Endothelial cell of umbilical vein (primary cell): Measurements from ENCODE around the gene AREG. TPM values are rescaled to one million over a fixed set of nuclear protein-coding genes. Genes with fewer than 3 reads are reported as not detected.

ENCODE experiments used
- BruUV-seq: library from RNA; stranded (reverse); fragments of 400-500 nt; replicated peaks from 2 replicates; lab custom pipeline; 2021; lab: Mats Ljungman, UMichigan
- CTCF ChIA-PET: fragments of 300-600, 350-600 bp; sonication (Branson Sonifier 250); formaldehyde crosslinking; loops from one replicate; lab custom pipeline; 2021; ENCODE audit warnings: antibody characterized with exemption, inconsistent platforms; lab: Charles Lee
- POLR2A ChIA-PET: fragments of 300-600, 350-600 bp; sonication (Branson Sonifier 250); formaldehyde crosslinking; loops from one replicate; lab custom pipeline; 2021; ENCODE audit warnings: antibody characterized with exemption, inconsistent platforms; lab: Charles Lee
- DNase-seq: peaks from one replicate; pipeline ENCODE4 v3.0.0-alpha.2; 2011; ENCODE audit warnings: low read depth, low spot score
- FAIRE-seq: peaks from 2 replicates; lab custom pipeline; 2011; peaks lifted over from hg19 to GRCh38; lab: Jason Lieb, UNC
- H2AFZ ChIP-seq: 2 replicates; pipeline ENCODE4 v1.6.0; 2012; ENCODE audit warnings: low read depth, low read length, control low read depth, inconsistent platforms
- H3K27ac ChIP-seq: 2 replicates; pipeline ENCODE4 v1.5.1; 2011; ENCODE audit warnings: low read depth, mild to moderate bottlenecking, control low read depth, low read length, moderate library complexity; ENCODE audit not compliant: insufficient read depth
- H3K27me3 ChIP-seq, 2 experiments: 2 replicates each; pipeline versions ENCODE4 v1.6.0 to v1.6.1; 2011; ENCODE audit warnings: low read length in 2 of 2, mixed read lengths in 1 of 2; ENCODE audit not compliant: control insufficient read depth in 2 of 2, insufficient read depth in 2 of 2
- H3K36me3 ChIP-seq, 2 experiments: 2 replicates in 1 of 2; 3 replicates in 1 of 2; pipeline ENCODE4 v1.5.1; 2011; ENCODE audit warnings: low read length in 2 of 2, mild to moderate bottlenecking in 1 of 2, moderate library complexity in 1 of 2; ENCODE audit not compliant: control insufficient read depth in 2 of 2, insufficient read depth in 2 of 2; ENCODE audit errors: extremely low read depth in 1 of 2
- H3K4me1 ChIP-seq: 3 replicates; pipeline ENCODE4 v1.5.1; 2011; ENCODE audit warnings: mild to moderate bottlenecking, low read length; ENCODE audit not compliant: control insufficient read depth, insufficient read depth; ENCODE audit errors: extremely low read depth
- H3K4me2 ChIP-seq: 2 replicates; pipeline ENCODE4 v1.6.1; 2011; ENCODE audit warnings: low read length, control low read depth, mixed read lengths; ENCODE audit not compliant: insufficient read depth
- H3K4me3 ChIP-seq, 3 experiments: fragments of 200-600 bp in 1 of 3; sonication (generic), shearing (Covaris generic) in 1 of 3; replicated peaks in 1 of 3; 2 replicates each; pipeline ENCODE4 v1.5.1; 2011 to 2016; ENCODE audit warnings: control low read depth in 3 of 3, low read length in 3 of 3, mild to moderate bottlenecking in 2 of 3, inconsistent platforms in 1 of 3, low read depth in 1 of 3, moderate library complexity in 1 of 3; ENCODE audit not compliant: insufficient read depth in 1 of 3
- H3K79me2 ChIP-seq: 2 replicates; pipeline ENCODE4 v1.6.0; 2012; ENCODE audit warnings: low read length, inconsistent platforms; ENCODE audit not compliant: control insufficient read depth, insufficient read depth
- H3K9ac ChIP-seq: replicated peaks from 2 replicates; pipeline ENCODE3; 2011; ENCODE audit warnings: low read length, control low read depth; ENCODE audit not compliant: insufficient read depth; ENCODE audit errors: extremely low read depth
- H3K9me1 ChIP-seq: replicated peaks from 3 replicates; pipeline ENCODE4 v1.6.0; 2011; ENCODE audit warnings: mild to moderate bottlenecking, low read length; ENCODE audit not compliant: control insufficient read depth, insufficient read depth; ENCODE audit errors: extremely low read depth
- H3K9me3 ChIP-seq: replicated peaks from 2 replicates; pipeline ENCODE4 v1.5.1; 2012; ENCODE audit warnings: low read length, inconsistent platforms; ENCODE audit not compliant: control insufficient read depth, insufficient read depth
- H4K20me1 ChIP-seq: replicated peaks from 2 replicates; pipeline ENCODE3; 2011; ENCODE audit warnings: mild to moderate bottlenecking, low read length; ENCODE audit not compliant: control insufficient read depth, insufficient read depth; ENCODE audit errors: extremely low read depth
- CTCF ChIP-seq, 2 donors: IDR thresholded peaks; 1 replicate in 1 of 2; 2 replicates in 1 of 2; pipeline ENCODE4 v1.5.1; 2011; ENCODE audit warnings: low read length in 2 of 2, mild to moderate bottlenecking in 2 of 2, moderate library complexity in 2 of 2, control low read depth in 1 of 2, inconsistent platforms in 1 of 2, low read depth in 1 of 2; ENCODE audit not compliant: insufficient read depth in 1 of 2; ENCODE audit errors: extremely low read depth in 1 of 2
- EZH2 ChIP-seq: IDR thresholded peaks from 2 replicates; pipeline ENCODE4 v1.6.1; 2012; ENCODE audit warnings: borderline replicate concordance, low read depth, mild to moderate bottlenecking, moderate library complexity, low read length, inconsistent platforms; ENCODE audit not compliant: severe bottlenecking
- FOS ChIP-seq: IDR thresholded peaks from 2 replicates; pipeline ENCODE4 v1.6.1; 2011; ENCODE audit warnings: mild to moderate bottlenecking, low read length, moderate library complexity, borderline replicate concordance; ENCODE audit not compliant: insufficient read depth
- GATA2 ChIP-seq: IDR thresholded peaks from 2 replicates; pipeline ENCODE4 v1.7.0; 2011; ENCODE audit warnings: low read depth, mild to moderate bottlenecking, moderate library complexity, mixed read lengths, low read length; ENCODE audit not compliant: insufficient read length, insufficient read depth
- JUN ChIP-seq: IDR thresholded peaks from 2 replicates; pipeline ENCODE4 v1.6.1; 2011; ENCODE audit warnings: borderline replicate concordance, low read depth; ENCODE audit not compliant: insufficient read length, insufficient read depth
- MYC ChIP-seq: IDR thresholded peaks from one replicate; pipeline ENCODE4 v1.6.1; 2011; ENCODE audit warnings: mild to moderate bottlenecking, low read depth, low read length
- POLR2A ChIP-seq: IDR thresholded peaks from 2 replicates; pipeline ENCODE4 v1.6.1; 2012; ENCODE audit warnings: low read depth, mild to moderate bottlenecking, control low read depth, low read length
- POLR2AphosphoS5 ChIP-seq: IDR thresholded peaks from 2 replicates; pipeline ENCODE4 v1.6.1; 2012; ENCODE audit warnings: low read depth, mild to moderate bottlenecking, control low read depth, low read length, moderate library complexity; ENCODE audit not compliant: insufficient read depth
- dilution Hi-C: fragments of 300-500 bp; cut with MboI; formaldehyde crosslinking; loops from one replicate; pipeline ENCODE4 v1.15.0; 2019; ENCODE audit warnings: low sequenced_read_pairs; ENCODE audit not compliant: extremely low pct_ligation_motif_present
- intact Hi-C: fragments of 100-400 bp; cut with micrococcal nuclease; formaldehyde crosslinking; loops from one replicate; pipeline ENCODE4 v1.10.0; 2022
- polyA plus RNA-seq, 4 experiments: library from polyadenylated mRNA; depleted of rRNA in 3 of 4; stranded (reverse) in 3 of 4; unstranded in 1 of 4; fragments of >200 nt; gene quantifications; 2 replicates each; pipeline versions ENCODE4 v1.2.1 to v1.2.3, GENCODE V29; 2011 to 2012; ENCODE audit warnings: missing spikeins in 1 of 4
- total RNA-seq: library from RNA; stranded (reverse); gene quantifications from 2 replicates; pipeline ENCODE4 v1.2.3, GENCODE V29; 2021
- TF ChIP-seq, protein P1 (sequence below): IDR thresholded peaks from 2 replicates; pipeline ENCODE4 v1.6.1; 2011; ENCODE audit not compliant: insufficient read depth, insufficient read length

The AREG gene
- total and polyA plus RNA-seq, 2 donors (not counting 3 experiments of a cell fraction or from before 2014, with no cell fraction given), result 0.17 to 0.55 TPM

GRCh38 chr4:74426101-74426500, 18.8 kb upstream of the AREG start:
- intact Hi-C loops (no loop called here), dilution Hi-C loops (no loop called here)
- FAIRE-seq, result no peak
- TF ChIP-seq FOS (no peak), CTCF (IDR thresholded peaks at IDR 0.05; ENCODE audit: extremely low read depth in 1 of 2, insufficient read depth in 1 of 2, low read depth in 1 of 2, low read length in 2 of 2) (no peak), EZH2 (no peak), POLR2A (no peak), MYC (no peak), POLR2AphosphoS5 (no peak), JUN (no peak), GATA2 (no peak)
- TF ChIP-seq, protein P1, sequence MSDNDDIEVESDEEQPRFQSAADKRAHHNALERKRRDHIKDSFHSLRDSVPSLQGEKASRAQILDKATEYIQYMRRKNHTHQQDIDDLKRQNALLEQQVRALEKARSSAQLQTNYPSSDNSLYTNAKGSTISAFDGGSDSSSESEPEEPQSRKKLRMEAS, result no peak
- H3K4me1 ChIP-seq, result peaks cover 21% of the 10 kb centered on the region
- H2AFZ ChIP-seq, result no peak overlapping the region
- no peak overlapping the region for H3K4me3 ChIP-seq
- no TSS peak for BruUV-seq
- no peaks in the 10 kb centered on the region for H3K36me3 ChIP-seq
- no peak overlapping the region for H3K9ac ChIP-seq
- H3K9me1 ChIP-seq, result no peaks in the 10 kb centered on the region
- no peak overlapping the region for H3K4me2 ChIP-seq
- no peak for DNase-seq
- H3K9me3 ChIP-seq, result no peaks in the 10 kb centered on the region
- no peaks in the 10 kb centered on the region for H3K79me2 ChIP-seq
- no peak overlapping the region for H3K27ac ChIP-seq
- POLR2A ChIA-PET, result no interaction called here
- no peaks in the 10 kb centered on the region for H3K27me3 ChIP-seq
- H4K20me1 ChIP-seq, result no peaks in the 10 kb centered on the region
- CTCF ChIA-PET, result interaction anchor here (1.0 kb wide), 1 partner anchor 245 kb away, joined by 3 read pairs; no protein-coding TSS in a partner anchor
